H1 (cell line): ENCODE data around the gene ADGRL2. TPM values are rescaled to one million over a fixed set of nuclear protein-coding genes. Genes with fewer than 3 reads are reported as not detected.

Source experiments
- polyA plus RNA-seq, 7 experiments: library from polyadenylated mRNA; depleted of rRNA in 3 of 7; stranded (reverse) in 5 of 7; unstranded in 2 of 7; fragments of >200 nt in 5 of 7; fragments of 200-250 nt in 2 of 7; gene quantifications; 1 replicate in 5 of 7; 2 replicates in 1 of 7; 4 replicates in 1 of 7; pipeline versions ENCODE4 v1.2.1 to v1.2.3, GENCODE V29; 2011 to 2013; ENCODE audit warnings: missing spikeins in 2 of 7, mixed read lengths in 2 of 7
- total RNA-seq: library from RNA; stranded (reverse); fragmentation: NEBNext Ultra II Directional; extraction: Animal tissue kit (Norgen Biotek cat#: 25700); gene quantifications from 2 replicates; pipeline ENCODE4 v1.2.1, GENCODE V29; 2021
- TF ChIP-seq, protein P1 (sequence below): fragments of 300-600 bp; sonication (generic); IDR thresholded peaks from 2 replicates; pipeline ENCODE4 v1.7.1; 2012; ENCODE audit warnings: low read length, moderate library complexity, mild to moderate bottlenecking, inconsistent platforms; ENCODE audit not compliant: insufficient replicate concordance

Gene ADGRL2
- total and polyA plus RNA-seq, 2 of the 8 experiments (the other 6 are each of a cell fraction or from before 2014, with no cell fraction given) = 113 to 124 TPM

DNA sequence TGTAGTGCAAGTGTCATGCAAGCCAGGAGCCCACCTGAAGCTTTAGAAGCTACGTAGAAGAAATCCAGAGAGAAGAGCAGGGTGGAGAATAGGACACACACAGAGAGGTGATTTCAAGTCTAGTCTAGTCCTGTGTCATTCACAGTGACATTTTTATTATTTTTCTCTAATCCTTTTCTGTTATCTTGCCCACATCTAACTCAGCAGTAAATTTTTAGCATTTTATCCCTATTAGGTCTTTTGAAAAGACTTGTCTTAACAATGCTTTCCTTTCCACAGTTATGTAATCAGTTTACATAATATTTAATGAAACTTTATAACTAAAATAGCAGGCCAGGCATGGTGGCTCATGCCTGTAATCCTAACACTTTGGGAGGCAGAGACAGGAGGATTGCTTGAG, 198.6 kb downstream of the ADGRL2 start (continued):
- TF ChIP-seq, protein P1, sequence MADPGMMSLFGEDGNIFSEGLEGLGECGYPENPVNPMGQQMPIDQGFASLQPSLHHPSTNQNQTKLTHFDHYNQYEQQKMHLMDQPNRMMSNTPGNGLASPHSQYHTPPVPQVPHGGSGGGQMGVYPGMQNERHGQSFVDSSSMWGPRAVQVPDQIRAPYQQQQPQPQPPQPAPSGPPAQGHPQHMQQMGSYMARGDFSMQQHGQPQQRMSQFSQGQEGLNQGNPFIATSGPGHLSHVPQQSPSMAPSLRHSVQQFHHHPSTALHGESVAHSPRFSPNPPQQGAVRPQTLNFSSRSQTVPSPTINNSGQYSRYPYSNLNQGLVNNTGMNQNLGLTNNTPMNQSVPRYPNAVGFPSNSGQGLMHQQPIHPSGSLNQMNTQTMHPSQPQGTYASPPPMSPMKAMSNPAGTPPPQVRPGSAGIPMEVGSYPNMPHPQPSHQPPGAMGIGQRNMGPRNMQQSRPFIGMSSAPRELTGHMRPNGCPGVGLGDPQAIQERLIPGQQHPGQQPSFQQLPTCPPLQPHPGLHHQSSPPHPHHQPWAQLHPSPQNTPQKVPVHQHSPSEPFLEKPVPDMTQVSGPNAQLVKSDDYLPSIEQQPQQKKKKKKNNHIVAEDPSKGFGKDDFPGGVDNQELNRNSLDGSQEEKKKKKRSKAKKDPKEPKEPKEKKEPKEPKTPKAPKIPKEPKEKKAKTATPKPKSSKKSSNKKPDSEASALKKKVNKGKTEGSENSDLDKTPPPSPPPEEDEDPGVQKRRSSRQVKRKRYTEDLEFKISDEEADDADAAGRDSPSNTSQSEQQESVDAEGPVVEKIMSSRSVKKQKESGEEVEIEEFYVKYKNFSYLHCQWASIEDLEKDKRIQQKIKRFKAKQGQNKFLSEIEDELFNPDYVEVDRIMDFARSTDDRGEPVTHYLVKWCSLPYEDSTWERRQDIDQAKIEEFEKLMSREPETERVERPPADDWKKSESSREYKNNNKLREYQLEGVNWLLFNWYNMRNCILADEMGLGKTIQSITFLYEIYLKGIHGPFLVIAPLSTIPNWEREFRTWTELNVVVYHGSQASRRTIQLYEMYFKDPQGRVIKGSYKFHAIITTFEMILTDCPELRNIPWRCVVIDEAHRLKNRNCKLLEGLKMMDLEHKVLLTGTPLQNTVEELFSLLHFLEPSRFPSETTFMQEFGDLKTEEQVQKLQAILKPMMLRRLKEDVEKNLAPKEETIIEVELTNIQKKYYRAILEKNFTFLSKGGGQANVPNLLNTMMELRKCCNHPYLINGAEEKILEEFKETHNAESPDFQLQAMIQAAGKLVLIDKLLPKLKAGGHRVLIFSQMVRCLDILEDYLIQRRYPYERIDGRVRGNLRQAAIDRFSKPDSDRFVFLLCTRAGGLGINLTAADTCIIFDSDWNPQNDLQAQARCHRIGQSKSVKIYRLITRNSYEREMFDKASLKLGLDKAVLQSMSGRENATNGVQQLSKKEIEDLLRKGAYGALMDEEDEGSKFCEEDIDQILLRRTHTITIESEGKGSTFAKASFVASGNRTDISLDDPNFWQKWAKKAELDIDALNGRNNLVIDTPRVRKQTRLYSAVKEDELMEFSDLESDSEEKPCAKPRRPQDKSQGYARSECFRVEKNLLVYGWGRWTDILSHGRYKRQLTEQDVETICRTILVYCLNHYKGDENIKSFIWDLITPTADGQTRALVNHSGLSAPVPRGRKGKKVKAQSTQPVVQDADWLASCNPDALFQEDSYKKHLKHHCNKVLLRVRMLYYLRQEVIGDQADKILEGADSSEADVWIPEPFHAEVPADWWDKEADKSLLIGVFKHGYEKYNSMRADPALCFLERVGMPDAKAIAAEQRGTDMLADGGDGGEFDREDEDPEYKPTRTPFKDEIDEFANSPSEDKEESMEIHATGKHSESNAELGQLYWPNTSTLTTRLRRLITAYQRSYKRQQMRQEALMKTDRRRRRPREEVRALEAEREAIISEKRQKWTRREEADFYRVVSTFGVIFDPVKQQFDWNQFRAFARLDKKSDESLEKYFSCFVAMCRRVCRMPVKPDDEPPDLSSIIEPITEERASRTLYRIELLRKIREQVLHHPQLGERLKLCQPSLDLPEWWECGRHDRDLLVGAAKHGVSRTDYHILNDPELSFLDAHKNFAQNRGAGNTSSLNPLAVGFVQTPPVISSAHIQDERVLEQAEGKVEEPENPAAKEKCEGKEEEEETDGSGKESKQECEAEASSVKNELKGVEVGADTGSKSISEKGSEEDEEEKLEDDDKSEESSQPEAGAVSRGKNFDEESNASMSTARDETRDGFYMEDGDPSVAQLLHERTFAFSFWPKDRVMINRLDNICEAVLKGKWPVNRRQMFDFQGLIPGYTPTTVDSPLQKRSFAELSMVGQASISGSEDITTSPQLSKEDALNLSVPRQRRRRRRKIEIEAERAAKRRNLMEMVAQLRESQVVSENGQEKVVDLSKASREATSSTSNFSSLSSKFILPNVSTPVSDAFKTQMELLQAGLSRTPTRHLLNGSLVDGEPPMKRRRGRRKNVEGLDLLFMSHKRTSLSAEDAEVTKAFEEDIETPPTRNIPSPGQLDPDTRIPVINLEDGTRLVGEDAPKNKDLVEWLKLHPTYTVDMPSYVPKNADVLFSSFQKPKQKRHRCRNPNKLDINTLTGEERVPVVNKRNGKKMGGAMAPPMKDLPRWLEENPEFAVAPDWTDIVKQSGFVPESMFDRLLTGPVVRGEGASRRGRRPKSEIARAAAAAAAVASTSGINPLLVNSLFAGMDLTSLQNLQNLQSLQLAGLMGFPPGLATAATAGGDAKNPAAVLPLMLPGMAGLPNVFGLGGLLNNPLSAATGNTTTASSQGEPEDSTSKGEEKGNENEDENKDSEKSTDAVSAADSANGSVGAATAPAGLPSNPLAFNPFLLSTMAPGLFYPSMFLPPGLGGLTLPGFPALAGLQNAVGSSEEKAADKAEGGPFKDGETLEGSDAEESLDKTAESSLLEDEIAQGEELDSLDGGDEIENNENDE = no peak
